Cardiac fibroblast (primary cell): ENCODE data around the gene TIMM13.

ENCODE experiments used
- DNase-seq, 2 donors: peaks; one replicate each; pipeline versions ENCODE4 v3.0.0 to v3.0.0-alpha.2; 2010; ENCODE audit warnings: low read depth in 2 of 2
- H3K4me3 ChIP-seq, 2 donors: replicated peaks in 1 of 2; 1 replicate in 1 of 2; 2 replicates in 1 of 2; pipeline ENCODE4 v1.5.1; 2011; ENCODE audit warnings: low read depth in 2 of 2, low read length in 2 of 2, mild to moderate bottlenecking in 2 of 2, moderate library complexity in 1 of 2
- TF ChIP-seq, protein P1 (sequence below): IDR thresholded peaks from one replicate; pipeline ENCODE4 v1.5.1; 2011; ENCODE audit warnings: low read depth, mild to moderate bottlenecking, low read length, inconsistent platforms

The TIMM13 gene

DNA sequence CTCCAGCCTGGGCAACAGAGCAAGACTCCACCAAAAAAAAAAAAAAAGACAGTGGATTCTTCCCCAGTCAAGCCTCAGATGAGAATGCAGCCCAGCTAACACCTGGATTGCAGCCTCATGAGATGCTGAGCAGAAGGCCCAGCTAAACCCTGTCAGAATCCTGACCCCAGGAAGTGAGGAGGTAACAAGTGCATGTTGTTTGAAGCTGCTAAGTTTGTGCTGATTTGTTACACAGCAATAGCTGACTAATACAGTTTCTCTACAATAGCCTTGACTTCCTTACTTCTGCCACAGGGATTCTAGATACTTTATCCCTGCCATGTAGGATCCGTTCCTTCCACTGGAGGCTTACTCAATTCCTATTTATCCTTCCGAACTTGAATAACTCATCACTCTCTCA, 46.8 kb downstream of the TIMM13 start:
- TF ChIP-seq, protein P1, sequence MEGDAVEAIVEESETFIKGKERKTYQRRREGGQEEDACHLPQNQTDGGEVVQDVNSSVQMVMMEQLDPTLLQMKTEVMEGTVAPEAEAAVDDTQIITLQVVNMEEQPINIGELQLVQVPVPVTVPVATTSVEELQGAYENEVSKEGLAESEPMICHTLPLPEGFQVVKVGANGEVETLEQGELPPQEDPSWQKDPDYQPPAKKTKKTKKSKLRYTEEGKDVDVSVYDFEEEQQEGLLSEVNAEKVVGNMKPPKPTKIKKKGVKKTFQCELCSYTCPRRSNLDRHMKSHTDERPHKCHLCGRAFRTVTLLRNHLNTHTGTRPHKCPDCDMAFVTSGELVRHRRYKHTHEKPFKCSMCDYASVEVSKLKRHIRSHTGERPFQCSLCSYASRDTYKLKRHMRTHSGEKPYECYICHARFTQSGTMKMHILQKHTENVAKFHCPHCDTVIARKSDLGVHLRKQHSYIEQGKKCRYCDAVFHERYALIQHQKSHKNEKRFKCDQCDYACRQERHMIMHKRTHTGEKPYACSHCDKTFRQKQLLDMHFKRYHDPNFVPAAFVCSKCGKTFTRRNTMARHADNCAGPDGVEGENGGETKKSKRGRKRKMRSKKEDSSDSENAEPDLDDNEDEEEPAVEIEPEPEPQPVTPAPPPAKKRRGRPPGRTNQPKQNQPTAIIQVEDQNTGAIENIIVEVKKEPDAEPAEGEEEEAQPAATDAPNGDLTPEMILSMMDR: no peak
- no peak for DNase-seq
- H3K4me3 ChIP-seq: no peak overlapping the region

DNA sequence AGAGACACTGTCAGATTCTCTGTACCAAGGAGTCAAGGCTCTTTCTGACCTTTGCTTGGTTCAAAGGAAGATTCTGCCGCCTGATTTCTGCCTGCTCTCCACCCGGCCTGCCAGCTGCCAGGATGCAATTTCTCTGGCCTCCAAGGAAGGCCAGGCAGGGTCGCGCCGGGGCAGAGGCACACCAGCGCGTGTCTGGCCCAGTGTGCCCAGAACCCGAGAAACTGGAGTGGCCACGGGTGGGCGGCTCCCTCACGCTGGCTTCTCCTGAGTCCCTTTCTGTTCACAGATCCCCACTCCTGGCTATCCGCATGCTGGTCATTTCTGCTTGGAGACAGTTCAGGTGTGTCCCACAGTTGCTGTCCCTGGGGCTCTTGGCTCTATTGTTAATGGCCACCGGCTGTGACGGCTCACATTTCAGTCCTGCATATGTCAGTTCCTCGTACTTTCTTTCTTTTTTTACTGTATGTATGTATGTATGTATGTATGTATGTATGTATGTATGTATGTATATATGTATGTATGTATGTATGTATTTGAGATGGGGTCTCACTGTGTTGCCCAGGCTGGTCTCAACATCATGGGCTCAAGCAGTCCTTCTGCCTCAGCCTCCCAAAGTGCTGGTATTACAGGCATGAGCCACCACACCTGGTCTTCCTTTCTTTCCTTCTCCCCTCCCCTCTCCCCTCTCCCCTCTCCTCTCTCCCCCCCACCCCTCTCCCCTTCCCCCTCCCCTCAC, 50.4 kb downstream of the TIMM13 start:
- no peak overlapping the region for H3K4me3 ChIP-seq
- no peak for DNase-seq
- TF ChIP-seq, protein P1: no peak
